ENCODE data around the gene CREB5. TPM values are rescaled to one million over a fixed set of nuclear protein-coding genes. Genes with fewer than 3 reads are reported as not detected.

CREB5 gene
- total and polyA plus RNA-seq, 2 of the 8 experiments (the other 6 are each of a cell fraction or from before 2014, with no cell fraction given) = 2.4 to 2.7 TPM

GRCh38 chr7:28711114-28711513 is 298.8 kb downstream of the CREB5 start:
- Histone ChIP-seq H3K9me3 (ENCODE audit: insufficient read depth in 2 of 2, low read depth in 1 of 2, low read length in 1 of 2) (no peaks in the 10 kb centered on the region), H4K5ac (ENCODE audit: insufficient read length, low read depth, low read length) (no peak overlapping the region), H3K27ac (ENCODE audit: low read depth, low read length) (no peak overlapping the region), H2BK12ac (ENCODE audit: low read depth, low read length) (no peak overlapping the region), H3K36me3 (ENCODE audit: control insufficient read depth in 2 of 4, insufficient read depth in 4 of 4, low read length in 3 of 4) (no peaks in the 10 kb centered on the region), H2BK15ac (ENCODE audit: low read length) (no peak overlapping the region), H2BK20ac (ENCODE audit: low read length) (no peak overlapping the region), H3K4ac (replicated peaks; ENCODE audit: insufficient read length, low read depth, low read length) (no peak overlapping the region), H4K8ac (ENCODE audit: extremely low read depth, insufficient read depth, low read length) (no peak overlapping the region), H3K23ac (ENCODE audit: insufficient read length) (no peak overlapping the region), H3K79me2 (ENCODE audit: control insufficient read depth in 1 of 2, insufficient read depth in 2 of 2, low read length in 2 of 2) (no peaks in the 10 kb centered on the region), H3K18ac (ENCODE audit: extremely low read depth, low read length) (no peak overlapping the region), H3K4me3 (ENCODE audit: extremely low read depth in 1 of 4, insufficient read depth in 2 of 4, low read depth in 3 of 4, low read length in 4 of 4) (no peak overlapping the region), H3K23me2 (ENCODE audit: low read depth, low read length) (no peaks in the 10 kb centered on the region), H3K4me1 (replicated peaks in 1 of 4; ENCODE audit: control insufficient read depth in 3 of 4, insufficient read depth in 4 of 4, low read length in 3 of 4) (peaks cover 0 to 9% (median 5%) of the 10 kb centered on the region in 4 experiments; a peak in 3 of 7 replicates), H2BK5ac (ENCODE audit: low read depth, low read length) (no peak overlapping the region), H3K27me3 (replicated peaks in 1 of 4; ENCODE audit: control insufficient read depth in 3 of 4, extremely low read depth in 1 of 4, insufficient read depth in 3 of 4, low read length in 3 of 4) (no peaks in the 10 kb centered on the region), H3K56ac (replicated peaks; ENCODE audit: insufficient read length, low read depth, low read length) (no peak overlapping the region), H3K79me1 (ENCODE audit: low read depth, low read length) (no peaks in the 10 kb centered on the region), H2AK5ac (ENCODE audit: low read depth, low read length) (no peak overlapping the region), H3K14ac (ENCODE audit: insufficient read length) (no peak overlapping the region), H3K4me2 (ENCODE audit: insufficient read depth in 1 of 2, low read depth in 2 of 2, low read length in 2 of 2) (no peak overlapping the region), H2AFZ (ENCODE audit: low read length) (0 out of 2 replicates have a peak overlapping the region, but pooled peaks have one; percentile 71), H2BK120ac (replicated peaks; ENCODE audit: low read depth, low read length) (no peak overlapping the region), H4K91ac (replicated peaks; ENCODE audit: insufficient read length, low read length) (no peak overlapping the region), H4K20me1 (replicated peaks in 1 of 2; ENCODE audit: control insufficient read depth in 1 of 2, insufficient read depth in 2 of 2, low read length in 2 of 2) (no peaks in the 10 kb centered on the region), H3K9ac (replicated peaks in 1 of 4; ENCODE audit: extremely low read depth in 1 of 4, low read depth in 3 of 4, low read length in 3 of 4) (no peak overlapping the region)
- FAIRE-seq (no peak), DNase-seq (ENCODE audit: low read depth in 1 of 2, low spot score in 2 of 2) (no peak)
- ChIA-PET CTCF (ENCODE audit: partially characterized antibody) (interaction anchor here (1.3 to 2.1 kb wide), 2 partner anchors 11 to 43 kb away, joined by 3 to 6 read pairs; no protein-coding TSS in a partner anchor), POLR2A (ENCODE audit: partially characterized antibody) (no interaction called here)
- TF ChIP-seq FOSL1 (IDR thresholded peaks at IDR 0.05; ENCODE audit: insufficient read depth, low read depth, low read length) (no peak), BRCA1 (IDR thresholded peaks at IDR 0.05; ENCODE audit: low read depth, low read length) (no peak), BCL11A (IDR thresholded peaks at IDR 0.05; ENCODE audit: low read depth in 2 of 2, low read length in 2 of 2) (no peak), SIN3A (conservative IDR thresholded peaks at IDR 0.05 in 1 of 2, IDR thresholded peaks at IDR 0.05 in 1 of 2; ENCODE audit: low read depth in 1 of 2, low read length in 2 of 2) (no peak), RNF2 (IDR thresholded peaks at IDR 0.05; ENCODE audit: borderline replicate concordance, low read depth, low read length, missing control alignments, poor library complexity, severe bottlenecking) (no peak), GTF2F1 (IDR thresholded peaks at IDR 0.05; ENCODE audit: borderline replicate concordance, low read depth, low read length) (no peak), USF2 (IDR thresholded peaks at IDR 0.05; ENCODE audit: low read length) (no peak)
- 85% methylated on average over 3 of the region's 3 CpGs; no CpG with 5 or more reads in 1 of the 2 experiments for WGBS, 2 experiments (ENCODE audit: extremely low coverage in 1 of 2, insufficient coverage in 1 of 2, insufficient read length in 1 of 2, insufficient replicate concordance in 2 of 2, low coverage in 1 of 2, low lambda C conversion rate in 2 of 2, missing lambda C conversion rate in 1 of 2)
